ENCODE measurements around the gene SCLY.

The SCLY gene

DNA sequence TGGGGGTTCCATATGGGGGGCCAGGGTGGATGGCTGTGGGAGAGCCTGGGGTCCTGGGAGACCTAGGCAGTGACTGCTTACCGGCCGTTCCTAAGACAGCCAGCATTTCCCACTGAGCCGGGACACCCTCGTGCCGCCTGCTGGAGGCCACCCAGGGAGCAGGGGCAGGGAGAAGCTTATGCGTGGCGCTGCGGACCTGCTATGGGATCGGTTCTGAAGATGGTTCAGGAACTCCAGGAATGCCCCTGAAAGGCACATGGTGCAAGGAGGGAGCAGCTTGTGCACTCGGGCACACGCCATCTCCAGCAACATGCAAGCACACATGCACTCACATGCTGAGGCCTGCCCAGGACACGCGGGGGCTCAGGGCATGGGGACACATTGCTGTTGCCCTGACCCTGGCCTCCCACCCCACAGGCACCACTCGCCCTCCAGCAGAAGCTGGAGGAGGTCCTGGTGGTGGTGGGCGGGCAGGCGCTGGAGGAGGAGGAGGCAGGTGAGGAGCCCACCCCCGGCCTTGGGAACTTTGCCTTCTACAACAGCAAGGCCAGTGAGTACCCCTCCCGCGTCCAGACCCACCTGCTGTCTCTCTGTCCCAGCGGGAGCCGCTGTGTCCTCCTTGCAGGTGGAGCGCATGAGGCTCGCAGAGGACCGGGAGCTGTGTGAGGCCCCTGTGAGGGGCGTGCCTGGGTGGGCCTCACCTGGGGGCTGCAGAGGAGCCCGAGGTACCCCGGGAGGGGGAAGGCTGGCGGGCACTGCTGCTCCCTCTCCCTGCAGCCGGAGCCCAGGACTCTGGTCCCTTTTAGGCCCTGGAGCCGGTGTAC is 81.8 kb downstream of the SCLY start:
- no peak for DNase-seq

DNA sequence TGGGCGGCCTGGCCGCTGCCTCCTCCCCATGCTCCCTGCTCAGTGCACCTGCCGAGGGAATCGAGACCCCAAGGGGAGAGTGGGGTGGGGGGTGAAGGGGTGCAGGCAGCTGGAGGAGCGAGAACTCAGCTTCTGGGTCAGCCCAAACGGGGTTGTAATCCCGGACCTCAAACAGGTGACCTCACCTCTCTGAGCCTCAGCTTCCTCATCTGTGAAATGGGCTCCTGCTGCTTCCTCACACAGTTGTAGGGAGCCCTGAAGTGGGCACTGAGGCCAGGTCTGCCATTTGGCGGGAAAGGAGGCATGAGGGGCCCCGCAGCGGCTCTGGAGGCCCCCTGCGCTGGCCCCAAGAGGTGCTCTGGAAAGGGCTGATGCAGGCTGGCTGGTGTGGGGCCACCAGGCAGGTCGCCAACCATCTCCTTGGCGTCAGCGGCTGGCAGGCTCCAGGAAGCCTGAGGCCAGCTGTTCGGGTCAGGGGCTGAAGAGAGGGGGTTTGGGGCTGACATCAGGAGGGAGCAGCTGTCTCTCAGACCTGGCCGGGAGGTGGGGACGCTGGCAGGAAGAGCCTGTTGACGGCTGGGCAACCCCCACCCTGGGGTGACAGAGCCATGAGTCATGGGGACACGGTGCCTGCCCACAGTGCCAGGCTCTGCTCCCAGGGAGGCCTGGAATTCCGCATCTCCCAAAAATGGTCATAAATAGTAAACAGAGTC is 82.6 kb downstream of the SCLY start:
- DNase-seq, result no peak

DNA sequence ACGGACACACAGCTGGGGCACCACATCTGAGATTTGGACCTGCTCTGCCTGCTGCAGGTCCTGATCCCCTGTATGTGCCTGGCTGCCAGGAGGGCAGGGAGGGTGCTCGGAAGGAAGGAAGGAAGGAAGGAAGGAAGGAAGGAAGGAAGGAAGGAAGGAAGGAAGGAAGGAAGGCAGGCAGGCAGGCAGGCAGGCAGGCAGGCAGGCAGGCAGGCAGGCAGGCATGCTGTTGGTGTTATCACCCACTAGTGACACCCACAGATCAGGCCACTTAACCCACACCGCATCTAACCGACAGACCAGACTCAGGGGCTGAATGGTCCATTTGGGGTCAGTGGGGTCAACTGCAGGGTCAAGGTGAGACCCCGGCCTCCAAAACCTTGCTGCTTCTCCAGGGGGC is 83.5 kb downstream of the SCLY start:
- DNase-seq, result no peak

DNA sequence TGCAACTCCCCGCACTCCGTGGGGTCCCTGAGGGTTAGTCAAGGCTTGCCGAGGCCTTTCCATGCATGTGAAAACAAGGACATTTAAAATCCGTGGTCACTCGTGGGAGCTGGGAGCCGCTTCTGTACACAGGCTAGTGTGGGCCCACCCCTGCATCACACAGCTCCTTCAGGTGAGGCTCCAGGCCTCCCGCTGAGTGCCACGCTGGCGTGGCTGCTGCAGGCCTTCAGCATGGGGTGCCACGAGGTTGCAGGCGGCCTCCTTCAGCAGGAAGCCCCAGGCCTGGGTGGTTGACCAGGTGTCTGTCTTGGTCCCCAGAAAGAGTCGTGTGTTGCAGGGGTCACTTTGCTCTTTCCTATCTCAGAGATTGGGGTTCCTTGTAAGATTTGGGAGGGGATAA is 84.2 kb downstream of the SCLY start:
- no peak for DNase-seq

DNA sequence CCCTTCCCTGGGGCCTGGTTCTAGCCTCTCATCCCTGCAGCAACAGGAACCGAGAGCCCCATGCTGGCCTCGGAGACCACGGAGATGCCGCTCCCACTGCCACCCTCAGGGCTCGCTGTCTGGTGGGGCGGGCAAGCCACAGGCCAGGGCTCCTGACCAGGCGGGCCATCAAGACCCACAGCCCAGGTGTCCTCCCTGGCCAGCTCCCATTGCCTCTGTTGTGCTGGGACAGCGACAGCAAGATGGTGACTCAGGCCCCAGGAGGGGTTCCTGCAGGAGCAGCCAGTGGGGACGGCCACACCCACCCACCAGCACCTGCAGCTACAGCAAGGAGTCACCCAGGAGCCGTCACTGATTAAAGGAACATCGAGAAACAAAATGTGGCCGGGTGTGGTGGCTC is 85.0 kb downstream of the SCLY start:
- no peak for DNase-seq

DNA sequence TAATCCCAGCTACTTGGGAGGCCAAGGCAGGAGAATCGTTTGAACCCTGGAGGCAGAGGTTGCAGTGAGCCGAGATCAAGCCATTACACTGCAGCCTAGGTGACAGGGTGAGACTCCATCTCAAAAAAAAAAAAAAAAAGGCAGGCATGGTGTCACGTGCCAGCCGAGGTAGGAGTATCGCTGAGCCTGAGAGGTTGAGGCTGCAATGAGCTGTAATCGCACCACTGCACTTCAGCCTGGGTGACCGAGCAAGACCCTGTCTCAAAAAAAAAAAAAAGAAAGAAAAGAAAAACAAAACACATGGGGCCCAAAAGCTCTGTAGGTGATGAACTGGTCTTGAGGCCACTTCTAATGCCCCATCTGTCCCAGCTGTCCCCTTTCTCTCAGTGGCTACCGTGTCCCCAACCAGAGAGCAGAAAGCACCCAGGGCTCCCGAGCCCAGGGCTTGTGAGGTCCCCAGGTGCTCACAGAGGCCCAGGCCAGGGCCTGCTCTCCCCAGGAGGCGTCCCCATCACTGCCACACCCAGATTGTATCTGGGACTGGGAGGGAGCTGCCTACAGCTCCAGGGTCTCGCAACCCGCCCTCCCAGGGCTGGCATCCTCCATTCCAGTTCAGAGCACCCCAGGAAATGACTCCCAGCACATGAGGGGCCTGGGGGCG is 86.2 kb downstream of the SCLY start:
- DNase-seq, result no peak

DNA sequence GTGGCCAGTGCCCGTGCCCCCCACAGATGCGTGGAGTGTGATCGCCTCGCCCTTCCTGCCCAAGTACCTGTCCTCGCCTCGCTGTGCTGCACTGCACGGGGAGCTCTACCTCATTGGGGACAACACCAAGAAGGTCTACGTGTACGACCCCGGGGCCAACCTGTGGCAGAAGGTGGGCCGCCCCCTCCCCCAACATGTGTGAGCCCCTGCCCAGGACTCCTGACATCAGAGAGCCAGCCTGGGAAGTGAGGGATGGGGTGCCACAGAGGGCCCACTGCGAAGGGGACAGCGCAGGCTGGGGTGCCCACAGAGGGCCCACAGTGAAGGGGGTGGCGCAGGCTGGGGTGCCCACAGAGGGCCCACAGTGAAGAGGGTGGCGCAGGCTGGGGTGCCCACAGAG is 88.2 kb downstream of the SCLY start:
- no peak for DNase-seq

Measured in NCI-H2227 treated with DMSO at 0.1 percent for 48 hours (cell line).